H1 (cell line): ENCODE results near the gene PHLPP2. TPM values are rescaled to one million over a fixed set of nuclear protein-coding genes. Genes with fewer than 3 reads are reported as not detected.

Experiments
- ATF3 ChIP-seq: IDR thresholded peaks from 2 replicates; pipeline ENCODE4 v1.6.1; 2011; ENCODE audit warnings: low read depth, mild to moderate bottlenecking, low read length; ENCODE audit not compliant: insufficient read depth
- CEBPB ChIP-seq: IDR thresholded peaks from 2 replicates; pipeline ENCODE4 v1.6.1; 2012; ENCODE audit warnings: low read depth, low read length
- FOSL1 ChIP-seq: IDR thresholded peaks from 2 replicates; pipeline ENCODE4 v1.6.1; 2011; ENCODE audit warnings: mild to moderate bottlenecking, low read depth, low read length, moderate library complexity; ENCODE audit not compliant: insufficient read depth
- POLR2A ChIP-seq, 2 experiments: IDR thresholded peaks; 1 replicate in 1 of 2; 2 replicates in 1 of 2; pipeline ENCODE4 v1.6.1; 2011; ENCODE audit warnings: low read depth in 2 of 2, low read length in 2 of 2, mild to moderate bottlenecking in 2 of 2; ENCODE audit errors: control extremely low read depth in 1 of 2
- RFX5 ChIP-seq: IDR thresholded peaks from 2 replicates; pipeline ENCODE4 v1.6.1; 2011; ENCODE audit warnings: low read depth, low read length, improper control_type of control experiment, borderline replicate concordance
- SP4 ChIP-seq: IDR thresholded peaks from 2 replicates; pipeline ENCODE4 v1.6.1; 2012; ENCODE audit warnings: low read length, inconsistent platforms
- polyA plus RNA-seq, 7 experiments: library from polyadenylated mRNA; depleted of rRNA in 3 of 7; stranded (reverse) in 5 of 7; unstranded in 2 of 7; fragments of >200 nt in 5 of 7; fragments of 200-250 nt in 2 of 7; gene quantifications; 1 replicate in 5 of 7; 2 replicates in 1 of 7; 4 replicates in 1 of 7; pipeline versions ENCODE4 v1.2.1 to v1.2.3, GENCODE V29; 2011 to 2013; ENCODE audit warnings: missing spikeins in 2 of 7, mixed read lengths in 2 of 7
- total RNA-seq: library from RNA; stranded (reverse); fragmentation: NEBNext Ultra II Directional; extraction: Animal tissue kit (Norgen Biotek cat#: 25700); gene quantifications from 2 replicates; pipeline ENCODE4 v1.2.1, GENCODE V29; 2021

Gene PHLPP2
- total and polyA plus RNA-seq, 2 of the 8 experiments (the other 6 are each of a cell fraction or from before 2014, with no cell fraction given): 7.3 to 12.9 TPM

GRCh38 chr16:71712501-71712900 lies 12.0 kb downstream of the PHLPP2 start (continued):
- TF ChIP-seq RFX5 (no peak), SP4 (no peak), POLR2A (IDR thresholded peaks at IDR 0.05; ENCODE audit: control extremely low read depth in 1 of 2, low read depth in 2 of 2, low read length in 2 of 2) (no peak), ATF3 (no peak), CEBPB (no peak), FOSL1 (no peak)
